Measurements from ENCODE around the gene RPH3AL. TPM values are rescaled to one million over a fixed set of nuclear protein-coding genes. Genes with fewer than 3 reads are reported as not detected.

RPH3AL gene
- total RNA-seq, 3 donors from 2014 or later (not counting 1 experiment from before 2014, with no cell fraction given): 7.2 to 9.9 (median 7.9) TPM

GRCh38 chr17:348012-348411 is 4.6 kb downstream of the RPH3AL start:
- no peak for TF ChIP-seq CTCF (IDR thresholded peaks at IDR 0.05)
- Histone ChIP-seq H3K9me3 (ENCODE audit: control insufficient read depth, insufficient read depth, low read length) (no peaks in the 10 kb centered on the region), H3K36me3 (ENCODE audit: control insufficient read depth, insufficient read depth, low read length) (no peaks in the 10 kb centered on the region), H3K27ac (ENCODE audit: low read length) (no peak overlapping the region), H3K27me3 (ENCODE audit: control insufficient read depth, insufficient read depth, low read length) (no peaks in the 10 kb centered on the region), H3K4me1 (ENCODE audit: control insufficient read depth, insufficient read depth, low read length) (peaks cover 12% of the 10 kb centered on the region), H3K4me3 (ENCODE audit: low read length) (no peak overlapping the region)
- ATAC-seq (no peak), DNase-seq (no peak)
- Mint-ChIP-seq H3K4me3 (no peak overlapping the region), H3K27ac (no peak overlapping the region), H3K36me3 (no peaks in the 10 kb centered on the region), H3K4me1 (peaks cover 5 to 6% of the 10 kb centered on the region in 2 donors), H3K9me3 (peaks cover 2 to 7% of the 10 kb centered on the region in 2 donors), H3K27me3 (ENCODE audit: low read depth in 2 of 2) (peaks cover 0 to 5% of the 10 kb centered on the region in 2 donors)
- WGBS (ENCODE audit: insufficient coverage): 100% methylated on average over 1 of the region's 2 CpGs
- intact Hi-C loops (cut with micrococcal nuclease): no loop called here

- no peak overlapping the region for H3K27ac Mint-ChIP-seq
- peaks cover 2 to 7% of the 10 kb centered on the region in 2 donors for H3K9me3 Mint-ChIP-seq
- intact Hi-C loops (cut with micrococcal nuclease): no loop called here
- ATAC-seq (no peak), DNase-seq (no peak)
- no peak for TF ChIP-seq CTCF (IDR thresholded peaks at IDR 0.05)
- Histone ChIP-seq H3K27me3 (ENCODE audit: control insufficient read depth, insufficient read depth, low read length) (no peaks in the 10 kb centered on the region), H3K4me3 (ENCODE audit: low read length) (no peak overlapping the region), H3K27ac (ENCODE audit: low read length) (no peak overlapping the region), H3K36me3 (ENCODE audit: control insufficient read depth, insufficient read depth, low read length) (no peaks in the 10 kb centered on the region), H3K4me1 (ENCODE audit: control insufficient read depth, insufficient read depth, low read length) (peaks cover 12% of the 10 kb centered on the region), H3K9me3 (ENCODE audit: control insufficient read depth, insufficient read depth, low read length) (no peaks in the 10 kb centered on the region)
- WGBS (ENCODE audit: insufficient coverage): 86% methylated on average over 5 of the region's 5 CpGs
- peaks cover 0 to 5% of the 10 kb centered on the region in 2 donors for H3K27me3 Mint-ChIP-seq (ENCODE audit: low read depth in 2 of 2)
- H3K36me3 Mint-ChIP-seq: no peaks in the 10 kb centered on the region
- H3K4me1 Mint-ChIP-seq: peaks cover 5 to 6% of the 10 kb centered on the region in 2 donors
- no peak overlapping the region for H3K4me3 Mint-ChIP-seq
These were observed 5.2 kb downstream of the RPH3AL start for GRCh38 chr17:347309-347899.

GRCh38 chr17:345992-346785 is 6.4 kb downstream of the RPH3AL start:
- H3K9me3 Mint-ChIP-seq: peaks cover 2 to 7% of the 10 kb centered on the region in 2 donors
- H3K27ac Mint-ChIP-seq: no peak overlapping the region
- peaks cover 12% of the 10 kb centered on the region for H3K4me1 ChIP-seq (ENCODE audit: control insufficient read depth, insufficient read depth, low read length)
- H3K4me3 Mint-ChIP-seq: no peak overlapping the region
- H3K27ac ChIP-seq (ENCODE audit: low read length): no peak overlapping the region
- H3K27me3 ChIP-seq (ENCODE audit: control insufficient read depth, insufficient read depth, low read length): no peaks in the 10 kb centered on the region
- intact Hi-C loops (cut with micrococcal nuclease): no loop called here
- H3K36me3 Mint-ChIP-seq: no peaks in the 10 kb centered on the region
- peaks cover 0 to 3% of the 10 kb centered on the region in 2 donors for H3K27me3 Mint-ChIP-seq (ENCODE audit: low read depth in 2 of 2)
- 93% methylated on average over 5 of the region's 12 CpGs for WGBS (ENCODE audit: insufficient coverage)
- H3K9me3 ChIP-seq (ENCODE audit: control insufficient read depth, insufficient read depth, low read length): no peaks in the 10 kb centered on the region
- no peak overlapping the region for H3K4me3 ChIP-seq (ENCODE audit: low read length)
- ATAC-seq (no peak), DNase-seq (no peak)
- TF ChIP-seq CTCF (IDR thresholded peaks at IDR 0.05): no peak
- H3K4me1 Mint-ChIP-seq: peaks cover 0 to 6% of the 10 kb centered on the region in 2 donors
- H3K36me3 ChIP-seq (ENCODE audit: control insufficient read depth, insufficient read depth, low read length): no peaks in the 10 kb centered on the region

Data from natural killer cell (primary cell).